GM06990 (cell line): ENCODE data around the gene PRDM5.

Source experiments
- DNase-seq: peaks from one replicate; pipeline ENCODE4 v3.0.0-alpha.2; 2011; ENCODE audit not compliant: insufficient read length; ENCODE audit errors: extremely low read depth
- H3K27me3 ChIP-seq: replicated peaks from 2 replicates; pipeline ENCODE4 v1.6.0; 2011; ENCODE audit warnings: low read length; ENCODE audit not compliant: control insufficient read depth, insufficient read depth
- H3K36me3 ChIP-seq: 2 replicates; pipeline ENCODE4 v1.5.1; 2011; ENCODE audit warnings: low read length; ENCODE audit not compliant: control insufficient read depth, insufficient read depth
- H3K4me3 ChIP-seq: replicated peaks from 2 replicates; pipeline ENCODE4 v1.5.1; 2011; ENCODE audit warnings: low read depth, mild to moderate bottlenecking, control low read depth, low read length
- CTCF ChIP-seq: IDR thresholded peaks from 2 replicates; pipeline ENCODE4 v1.5.1; 2011; ENCODE audit warnings: low read length, control low read depth, mild to moderate bottlenecking, inconsistent platforms; ENCODE audit not compliant: insufficient read depth, poor library complexity, severe bottlenecking

PRDM5 gene

GRCh38 chr4:120685756-120686278, 236.7 kb downstream of the PRDM5 start:
- no peak for DNase-seq
- no peaks in the 10 kb centered on the region for H3K27me3 ChIP-seq
- H3K36me3 ChIP-seq: no peaks in the 10 kb centered on the region
- H3K4me3 ChIP-seq: no peak overlapping the region
- TF ChIP-seq CTCF: no peak

- no peak for DNase-seq
- TF ChIP-seq CTCF: no peak
- Histone ChIP-seq H3K27me3 (no peaks in the 10 kb centered on the region), H3K4me3 (no peak overlapping the region), H3K36me3 (no peaks in the 10 kb centered on the region)
Observed at GRCh38 chr4:120683897-120684540, 238.5 kb downstream of the PRDM5 start.

- TF ChIP-seq CTCF: no peak
Observed at GRCh38 chr4:120682981-120683380, 239.5 kb downstream of the PRDM5 start.

GRCh38 chr4:120680647-120681228, 241.8 kb downstream of the PRDM5 start:
- TF ChIP-seq CTCF: no peak
- no peaks in the 10 kb centered on the region for H3K27me3 ChIP-seq

More at GRCh38 chr4:120682981-120683380, 239.5 kb downstream of the PRDM5 start:
- Histone ChIP-seq H3K4me3 (no peak overlapping the region), H3K27me3 (no peaks in the 10 kb centered on the region), H3K36me3 (no peaks in the 10 kb centered on the region)
- no peak for DNase-seq

GRCh38 chr4:120673696-120674095, 248.8 kb downstream of the PRDM5 start:
- no peaks in the 10 kb centered on the region for H3K27me3 ChIP-seq
- no peak overlapping the region for H3K4me3 ChIP-seq
- no peaks in the 10 kb centered on the region for H3K36me3 ChIP-seq
- DNase-seq: no peak
- TF ChIP-seq CTCF: no peak

More at GRCh38 chr4:120680647-120681228, 241.8 kb downstream of the PRDM5 start:
- DNase-seq: no peak
- no peak overlapping the region for H3K4me3 ChIP-seq
- H3K36me3 ChIP-seq: no peaks in the 10 kb centered on the region
